ENCODE measurements around the gene OSBP.

OSBP gene

DNA sequence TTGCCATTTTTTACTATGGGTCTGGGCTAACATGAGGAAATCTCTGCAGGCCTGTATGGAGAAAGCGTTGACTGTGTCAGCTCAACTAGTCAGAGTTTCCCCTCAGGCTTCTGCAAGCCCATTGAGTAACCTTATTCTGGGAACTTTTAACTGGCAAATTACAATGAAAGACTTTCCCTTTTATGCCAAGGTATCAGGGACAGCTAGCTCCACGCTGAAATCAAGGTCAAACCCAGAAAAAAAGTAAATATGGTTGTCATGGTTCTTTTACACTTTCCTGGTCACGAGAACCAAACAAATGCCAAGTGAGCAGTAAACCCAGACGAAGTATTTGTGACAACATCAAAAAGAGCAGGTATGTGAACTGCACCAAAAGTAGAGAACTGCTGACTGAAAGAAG is 13.8 kb downstream of the OSBP start:
- no peak for DNase-seq

GRCh38 chr11:59600636-59601035 is 14.9 kb downstream of the OSBP start:
- DNase-seq = no peak

GRCh38 chr11:59600234-59600633 is 15.3 kb downstream of the OSBP start:
- no peak for DNase-seq

DNA sequence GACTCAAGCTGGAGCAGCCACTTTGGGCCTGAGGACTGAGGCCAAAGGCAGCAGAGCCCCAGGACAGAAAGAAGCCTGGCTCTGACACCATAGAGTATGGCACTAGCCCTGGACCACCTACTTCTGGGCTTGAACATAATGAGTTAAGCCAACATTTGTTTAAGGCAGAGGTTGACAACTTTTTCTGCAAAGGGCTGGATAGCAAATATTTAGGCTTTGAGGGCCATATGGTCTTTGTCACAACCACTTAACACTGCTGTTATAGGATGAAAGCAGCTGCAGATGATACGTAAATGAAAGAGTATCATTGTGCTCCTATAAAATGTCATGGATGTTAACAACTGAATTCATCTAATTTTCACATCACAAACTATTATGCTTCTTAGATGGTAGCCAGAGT is 16.6 kb downstream of the OSBP start:
- no peak for DNase-seq

DNA sequence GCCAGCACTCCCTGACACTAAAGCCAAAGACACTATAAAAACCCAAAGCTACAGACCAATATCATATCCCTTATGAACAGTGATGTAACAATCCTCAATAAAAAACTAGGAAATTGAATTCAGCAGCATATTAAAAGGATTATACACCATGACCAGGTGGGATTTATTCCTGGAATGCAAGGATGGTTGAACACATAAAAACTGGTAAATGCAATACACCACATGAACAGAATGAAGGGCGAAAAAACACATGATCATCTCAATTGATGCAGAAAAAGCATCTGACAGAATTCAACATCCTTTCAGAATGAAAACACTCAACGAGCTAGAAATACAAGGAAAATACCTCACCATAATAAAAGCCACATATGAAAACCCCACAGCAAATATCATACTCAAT is 31.3 kb downstream of the OSBP start:
- DNase-seq = no peak

DNA sequence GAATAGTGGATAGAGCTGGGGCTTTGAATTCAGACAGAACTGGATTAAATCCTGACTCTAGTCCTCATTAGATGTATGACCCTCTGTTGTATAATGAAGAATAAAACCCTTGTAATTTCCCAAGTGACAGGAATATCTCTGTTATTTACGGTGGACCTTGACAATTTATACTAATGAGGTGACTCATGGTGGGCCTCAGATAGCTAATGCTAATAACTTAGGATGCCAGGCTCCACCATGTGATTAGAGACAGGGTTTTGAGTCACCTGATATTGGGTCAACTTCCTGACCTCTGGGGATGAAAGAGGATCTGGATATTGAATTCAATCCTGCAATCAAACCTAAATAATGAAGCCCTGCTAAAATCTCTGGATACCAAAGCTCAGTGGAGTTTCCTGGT is 33.6 kb downstream of the OSBP start:
- DNase-seq = no peak

GRCh38 chr11:59578369-59578768 is 37.2 kb downstream of the OSBP start:
- no peak for DNase-seq

DNA sequence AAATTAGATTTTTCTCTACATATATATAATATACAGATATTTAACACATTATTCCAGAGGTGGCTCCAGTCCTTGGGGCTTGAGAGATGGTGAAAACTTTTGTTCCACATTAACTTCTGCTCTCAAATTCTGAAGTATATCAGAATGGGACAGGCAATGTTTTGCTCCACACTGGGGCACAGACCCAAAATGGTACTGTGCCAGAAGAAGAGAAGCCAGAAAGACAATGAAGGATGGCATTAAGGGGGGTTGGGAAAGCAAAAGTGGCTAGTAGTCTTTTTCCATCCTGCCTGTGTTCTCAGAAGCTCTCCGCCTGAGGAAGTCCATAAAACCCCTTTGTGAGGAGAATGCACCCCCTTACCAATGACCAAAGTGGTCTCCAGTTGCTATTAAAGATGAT is 40.1 kb downstream of the OSBP start:
- no peak for DNase-seq

DNA sequence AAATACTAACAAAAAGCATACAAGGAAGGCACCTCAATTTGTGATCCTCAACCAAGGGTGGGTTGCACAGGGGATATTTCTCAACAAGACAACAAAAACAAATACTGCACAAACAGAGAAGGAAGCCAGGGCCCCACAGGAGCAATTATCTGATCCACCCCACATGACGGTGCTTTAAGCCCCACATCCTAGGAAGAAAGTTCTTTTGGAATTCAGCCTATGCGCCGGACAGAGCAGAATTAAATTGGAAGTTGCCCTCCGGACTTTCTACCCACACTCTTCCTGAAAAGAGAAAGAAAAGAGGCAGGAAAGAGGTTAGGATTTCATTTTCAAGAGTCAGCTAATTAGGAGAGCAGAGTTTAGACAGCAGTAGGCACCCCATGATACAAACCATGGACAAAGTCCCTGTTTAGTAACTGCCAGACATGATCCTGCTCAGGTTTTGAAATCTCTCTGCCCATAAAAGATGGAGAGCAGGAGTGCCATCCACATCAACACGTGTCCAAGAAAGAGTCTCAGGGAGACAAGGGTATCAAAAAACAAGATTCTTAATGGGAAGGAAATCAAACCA is 40.6 kb downstream of the OSBP start:
- no peak for DNase-seq

GRCh38 chr11:59574467-59574866 is 41.1 kb downstream of the OSBP start:
- DNase-seq = no peak

DNA sequence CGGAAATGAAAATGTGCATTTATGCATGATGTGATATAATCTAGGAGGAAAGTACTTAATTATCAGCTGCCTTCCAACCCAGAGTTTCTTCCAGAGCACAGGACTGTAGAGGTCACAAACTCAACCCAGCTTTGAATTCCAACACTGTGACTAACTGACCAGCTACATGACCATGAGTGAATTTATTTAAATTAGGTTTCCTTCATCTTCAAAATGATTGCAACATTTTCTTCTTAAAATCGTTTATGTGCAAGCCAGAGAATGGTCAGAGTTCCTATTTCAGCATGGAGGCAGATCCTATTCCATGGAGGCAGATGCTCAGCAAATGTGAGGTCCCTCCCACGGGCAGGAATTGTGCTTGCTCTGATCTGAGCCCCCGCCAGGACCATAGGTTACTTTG is 42.4 kb downstream of the OSBP start:
- DNase-seq = no peak

GRCh38 chr11:59572091-59572490 is 43.5 kb downstream of the OSBP start:
- DNase-seq = no peak

GRCh38 chr11:59562292-59562691 is 53.3 kb downstream of the OSBP start:
- DNase-seq = no peak

- peak; percentile 81 to 83 for DNase-seq
Measured at GRCh38 chr11:59560702-59561473, 54.7 kb downstream of the OSBP start.

- peak; percentile 63 to 65 for DNase-seq
Measured at GRCh38 chr11:59560290-59560701, 55.3 kb downstream of the OSBP start.

GRCh38 chr11:59559886-59560285 is 55.7 kb downstream of the OSBP start:
- DNase-seq = no peak

DNA sequence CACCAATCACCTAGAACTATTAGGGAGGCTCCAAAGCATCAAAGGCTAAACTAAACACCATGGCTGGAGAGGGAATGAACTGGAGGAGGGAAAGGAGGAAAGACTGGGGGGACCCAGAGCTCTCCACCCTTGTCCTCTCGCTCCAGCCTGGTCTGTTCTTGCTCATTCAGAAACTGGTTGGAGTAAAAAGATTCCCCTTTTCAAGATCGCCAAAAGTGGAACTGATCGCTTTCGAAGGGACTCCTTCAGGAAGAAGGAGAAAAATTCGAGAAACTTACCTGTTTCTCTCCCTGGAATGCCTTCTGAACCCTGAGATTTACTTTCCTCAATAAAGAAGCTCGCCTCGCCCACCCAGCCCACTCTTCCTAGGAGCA is 57.3 kb downstream of the OSBP start:
- no peak for DNase-seq

DNA sequence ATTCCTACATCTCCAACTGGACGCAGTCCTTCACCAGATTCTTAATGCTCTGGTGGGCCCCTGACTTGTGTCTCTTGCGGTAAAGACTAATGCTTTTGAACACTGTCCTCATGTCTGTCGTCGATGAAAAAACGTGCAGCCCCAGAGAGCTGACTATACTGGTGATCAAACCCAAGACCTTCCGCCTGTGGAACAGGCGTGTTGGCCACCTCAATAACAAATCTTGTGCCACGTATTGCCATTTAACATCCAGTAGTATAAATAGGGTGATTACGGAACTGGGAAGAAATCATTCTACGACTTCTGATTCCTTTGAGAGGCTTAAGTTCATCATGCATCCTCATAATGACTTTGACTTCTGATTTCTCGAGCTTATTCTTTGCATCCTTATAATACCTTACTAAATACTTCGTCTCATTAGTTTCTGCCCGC is 58.6 kb downstream of the OSBP start:
- no peak for DNase-seq

- peak; percentile 68 to 73 for DNase-seq
Measured at GRCh38 chr11:59556115-59556916, 59.3 kb downstream of the OSBP start.

DNA sequence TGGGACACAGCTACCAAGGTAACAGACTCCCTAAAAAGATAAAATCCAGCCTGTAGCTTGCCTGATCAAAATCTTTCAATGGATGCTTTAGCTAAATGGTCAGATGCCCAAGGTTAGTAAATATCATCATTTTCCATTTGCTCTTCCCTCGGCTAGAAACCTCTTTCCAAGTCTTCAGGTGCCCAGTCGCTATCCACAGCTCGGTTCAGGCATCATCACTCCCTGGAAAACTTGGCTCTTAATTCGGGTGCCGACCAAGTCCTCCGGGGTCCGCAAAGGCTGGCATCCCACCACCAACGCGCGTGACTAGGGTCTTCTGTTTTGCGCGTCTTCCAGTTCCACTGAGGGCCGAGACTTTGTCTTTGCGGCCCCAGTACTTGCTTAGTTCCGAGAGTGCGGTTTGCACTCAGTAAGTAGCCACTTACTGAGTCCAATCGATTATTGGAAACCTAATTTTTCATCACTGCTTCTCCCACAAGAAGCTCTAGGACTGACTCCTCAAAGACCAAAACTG is 59.9 kb downstream of the OSBP start:
- no peak for DNase-seq

DNA sequence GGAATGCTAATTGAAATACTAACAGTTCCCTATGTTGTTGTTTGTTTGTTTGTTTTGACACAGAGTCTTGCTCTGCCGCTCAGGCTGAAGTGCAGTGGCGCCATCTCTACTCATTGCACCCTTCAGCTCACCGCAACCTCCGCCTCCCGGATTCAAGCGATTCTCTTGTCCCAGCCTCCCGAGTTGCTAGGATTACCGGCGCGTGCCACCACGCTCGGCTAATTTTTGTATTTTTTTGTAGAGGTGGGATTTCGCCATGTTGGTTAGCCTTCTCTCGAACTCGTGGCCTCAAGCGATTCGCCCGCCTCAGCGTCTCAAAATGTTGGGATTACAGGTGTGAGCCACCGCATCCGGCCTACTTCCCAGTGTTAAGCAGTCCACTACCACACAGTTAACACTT is 62.3 kb downstream of the OSBP start:
- DNase-seq = no peak

DNA sequence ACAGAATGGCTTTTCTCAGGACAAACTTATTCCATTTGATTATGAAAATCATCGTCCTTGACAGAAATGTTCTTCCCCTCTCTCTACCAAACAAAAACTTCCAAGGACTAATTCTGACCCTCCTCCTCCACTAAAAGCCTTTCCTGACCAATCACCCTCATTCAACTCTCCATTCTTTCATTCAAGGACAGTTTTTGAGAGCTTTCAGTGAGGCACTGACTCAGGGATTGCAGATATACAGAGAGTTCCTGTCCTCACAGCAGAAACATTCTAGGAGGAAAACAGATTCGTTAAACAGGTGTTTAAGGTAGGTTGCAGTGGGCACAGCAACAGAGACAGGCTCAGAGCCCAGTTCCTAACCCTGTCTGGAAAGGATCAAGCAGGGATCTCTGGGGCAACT is 62.7 kb downstream of the OSBP start:
- no peak for DNase-seq

DNA sequence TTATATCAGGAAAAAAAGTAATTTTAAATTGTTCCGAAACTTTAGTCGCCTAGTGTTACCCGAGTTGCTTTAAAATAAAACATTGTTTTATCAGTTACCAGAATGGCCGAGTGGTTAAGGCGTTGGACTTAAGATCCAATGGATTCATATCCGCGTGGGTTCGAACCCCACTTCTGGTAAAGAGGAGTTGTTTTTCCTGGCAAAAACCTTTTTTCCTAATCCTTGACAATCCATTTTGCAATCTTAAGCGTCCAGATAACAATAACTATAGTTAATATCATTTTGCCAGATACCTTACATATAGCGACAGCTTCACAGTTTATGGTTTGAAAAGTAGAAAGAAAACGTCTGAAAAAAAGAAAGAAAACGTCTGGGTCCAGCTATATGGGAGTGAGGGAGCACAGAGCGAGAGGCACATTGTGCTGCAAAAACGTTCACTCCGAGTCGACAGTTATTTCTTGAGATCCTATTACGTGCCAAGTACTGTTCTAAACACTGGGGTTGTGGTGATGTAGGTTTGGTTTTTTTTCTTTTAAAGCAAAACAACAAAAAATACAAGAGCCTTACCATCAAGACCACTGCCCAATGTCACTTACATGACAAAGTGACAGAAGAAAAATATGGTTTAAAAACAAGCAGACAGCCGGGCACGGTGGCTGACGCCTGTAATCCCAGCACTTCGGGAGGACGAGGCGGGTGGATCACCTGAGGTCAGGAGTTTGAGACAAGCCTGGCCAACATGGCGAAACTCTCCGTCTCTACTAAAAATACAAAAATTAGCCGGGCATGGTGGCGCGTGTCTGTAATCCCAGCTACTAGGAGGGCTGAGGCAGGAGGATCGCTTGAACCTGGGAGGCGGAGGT is 63.7 kb downstream of the OSBP start:
- DNase-seq = no peak
